Progenitor cell of endocrine pancreas (in vitro differentiated cells): ENCODE data around the gene RUNX2. TPM values are rescaled to one million over a fixed set of nuclear protein-coding genes. Genes with fewer than 3 reads are reported as not detected.

Experiments used
- DNase-seq: peaks from one replicate; pipeline ENCODE4 v3.0.0; 2021; ENCODE audit warnings: low spot score; ENCODE audit not compliant: unreplicated experiment
- H3K27ac Mint-ChIP-seq: 2 replicates; pipeline ENCODE4 v1.8.0; 2021; ENCODE audit warnings: mild to moderate bottlenecking, moderate library complexity, mixed read lengths
- H3K27me3 Mint-ChIP-seq: 2 replicates; pipeline ENCODE4 v1.8.0; 2021; ENCODE audit warnings: mixed read lengths
- H3K36me3 Mint-ChIP-seq: 2 replicates; pipeline ENCODE4 v1.8.0; 2022; ENCODE audit warnings: mixed read lengths; ENCODE audit not compliant: insufficient read depth
- H3K4me1 Mint-ChIP-seq: 2 replicates; pipeline ENCODE4 v1.8.0; 2021; ENCODE audit warnings: low read depth, mixed read lengths
- H3K4me3 Mint-ChIP-seq: 2 replicates; pipeline ENCODE4 v1.8.0; 2021; ENCODE audit warnings: low read depth, mild to moderate bottlenecking, moderate library complexity, mixed read lengths
- H3K9me3 Mint-ChIP-seq: 2 replicates; pipeline ENCODE4 v1.8.0; 2021; ENCODE audit warnings: low read depth, mixed read lengths
- total RNA-seq: library from RNA; stranded (reverse); gene quantifications from 2 replicates; pipeline ENCODE4 v1.2.1, GENCODE V29; 2021
- TF ChIP-seq, protein P1 (sequence below): fragments of 200-600 bp; sonication (generic); IDR thresholded peaks from one replicate; pipeline ENCODE4 v1.5.0; 2021; ENCODE audit warnings: antibody characterized with exemption, mild to moderate bottlenecking; ENCODE audit not compliant: unreplicated experiment

RUNX2 gene
- total RNA-seq, 1 donor from 2014 or later: 0.46 TPM

DNA sequence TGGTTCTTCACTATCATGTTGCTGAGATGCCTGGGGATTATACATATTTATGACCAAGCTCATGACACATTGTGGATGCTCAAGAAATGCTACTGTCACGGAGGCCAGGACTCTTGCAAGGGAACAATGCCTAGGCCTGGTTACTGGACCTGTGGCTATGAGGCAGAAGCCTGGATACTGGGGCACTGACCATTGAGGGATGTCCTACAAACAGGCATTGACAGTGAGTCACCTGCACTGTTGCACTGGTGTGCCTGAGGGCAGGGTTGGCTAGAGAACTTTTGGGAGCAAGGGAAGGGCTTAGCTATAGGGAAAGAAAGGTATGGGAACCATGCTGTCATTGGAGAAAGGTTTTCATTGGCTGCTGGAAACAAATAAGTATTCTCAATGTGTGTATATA, 362.7 kb downstream of the RUNX2 start:
- TF ChIP-seq, protein P1, sequence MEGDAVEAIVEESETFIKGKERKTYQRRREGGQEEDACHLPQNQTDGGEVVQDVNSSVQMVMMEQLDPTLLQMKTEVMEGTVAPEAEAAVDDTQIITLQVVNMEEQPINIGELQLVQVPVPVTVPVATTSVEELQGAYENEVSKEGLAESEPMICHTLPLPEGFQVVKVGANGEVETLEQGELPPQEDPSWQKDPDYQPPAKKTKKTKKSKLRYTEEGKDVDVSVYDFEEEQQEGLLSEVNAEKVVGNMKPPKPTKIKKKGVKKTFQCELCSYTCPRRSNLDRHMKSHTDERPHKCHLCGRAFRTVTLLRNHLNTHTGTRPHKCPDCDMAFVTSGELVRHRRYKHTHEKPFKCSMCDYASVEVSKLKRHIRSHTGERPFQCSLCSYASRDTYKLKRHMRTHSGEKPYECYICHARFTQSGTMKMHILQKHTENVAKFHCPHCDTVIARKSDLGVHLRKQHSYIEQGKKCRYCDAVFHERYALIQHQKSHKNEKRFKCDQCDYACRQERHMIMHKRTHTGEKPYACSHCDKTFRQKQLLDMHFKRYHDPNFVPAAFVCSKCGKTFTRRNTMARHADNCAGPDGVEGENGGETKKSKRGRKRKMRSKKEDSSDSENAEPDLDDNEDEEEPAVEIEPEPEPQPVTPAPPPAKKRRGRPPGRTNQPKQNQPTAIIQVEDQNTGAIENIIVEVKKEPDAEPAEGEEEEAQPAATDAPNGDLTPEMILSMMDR: no peak
- Mint-ChIP-seq H3K27ac (no peak overlapping the region), H3K36me3 (no peaks in the 10 kb centered on the region), H3K4me1 (no peaks in the 10 kb centered on the region), H3K27me3 (peaks cover 3% of the 10 kb centered on the region), H3K4me3 (no peak overlapping the region), H3K9me3 (peaks cover 3% of the 10 kb centered on the region)
- DNase-seq: no peak

DNA sequence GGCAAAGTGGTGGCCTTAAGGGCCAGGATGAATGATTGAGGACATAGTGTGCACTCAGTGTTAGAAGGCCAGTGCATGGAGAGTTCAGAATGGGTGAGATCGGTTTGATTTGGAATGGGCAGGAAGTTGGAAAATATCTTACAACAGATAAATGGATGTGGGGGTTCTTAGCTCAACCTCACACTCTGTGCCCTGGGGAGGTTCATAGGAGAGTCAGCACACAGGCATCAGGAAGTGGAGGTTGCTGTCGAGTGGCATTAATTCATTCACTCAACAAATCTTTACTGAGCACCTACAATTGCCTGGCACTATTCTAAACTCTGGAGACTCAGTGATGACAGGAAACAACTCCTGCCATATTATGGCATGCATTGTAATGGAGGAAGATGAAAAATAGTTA, 363.3 kb downstream of the RUNX2 start:
- no peak overlapping the region for H3K4me3 Mint-ChIP-seq
- TF ChIP-seq, protein P1: no peak
- no peaks in the 10 kb centered on the region for H3K27me3 Mint-ChIP-seq
- H3K27ac Mint-ChIP-seq: no peak overlapping the region
- H3K4me1 Mint-ChIP-seq: no peaks in the 10 kb centered on the region
- peaks cover 3% of the 10 kb centered on the region for H3K9me3 Mint-ChIP-seq
- no peaks in the 10 kb centered on the region for H3K36me3 Mint-ChIP-seq
- no peak for DNase-seq

DNA sequence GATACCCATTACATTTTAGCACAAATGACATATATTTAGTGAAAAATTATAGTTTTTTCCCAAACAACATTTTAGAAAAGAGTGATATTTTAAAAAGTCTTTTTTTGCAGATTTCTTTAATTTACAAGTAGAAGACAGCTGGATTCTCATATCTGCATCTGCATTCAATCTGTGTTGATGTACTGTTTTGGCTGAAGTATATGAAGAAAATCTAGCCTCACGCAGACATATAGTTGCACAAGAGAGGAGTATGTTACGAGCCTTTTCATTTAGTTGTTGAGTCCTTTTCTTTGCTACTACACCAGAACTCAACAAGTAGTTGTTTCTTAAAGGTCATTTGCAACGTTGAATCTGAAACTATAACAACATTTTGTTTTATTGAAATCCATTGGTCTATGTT, 363.9 kb downstream of the RUNX2 start:
- DNase-seq: no peak
- peaks cover 3% of the 10 kb centered on the region for H3K9me3 Mint-ChIP-seq
- H3K36me3 Mint-ChIP-seq: no peaks in the 10 kb centered on the region
- no peak overlapping the region for H3K27ac Mint-ChIP-seq
- TF ChIP-seq, protein P1: no peak
- H3K27me3 Mint-ChIP-seq: peaks cover 3% of the 10 kb centered on the region
- no peak overlapping the region for H3K4me3 Mint-ChIP-seq
- H3K4me1 Mint-ChIP-seq: no peaks in the 10 kb centered on the region

DNA sequence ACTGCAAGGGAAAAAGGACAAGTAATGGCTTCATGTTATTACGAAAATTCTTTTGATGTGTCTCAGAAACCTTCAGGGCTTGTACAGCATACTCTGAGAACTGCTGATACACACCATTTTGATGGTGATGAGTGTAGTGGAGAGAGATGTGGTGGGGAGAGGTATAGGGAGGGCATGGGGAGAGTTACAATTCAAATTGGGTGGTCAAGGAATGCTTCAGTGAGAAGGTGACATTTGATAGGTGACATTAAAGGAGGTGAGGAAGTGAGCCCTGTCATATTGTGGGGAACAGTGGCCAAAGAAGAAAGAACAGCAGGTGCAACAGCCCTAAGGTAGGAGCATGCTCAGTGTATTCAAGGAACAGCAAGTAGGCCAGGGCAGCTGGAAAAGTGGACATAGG, 368.6 kb downstream of the RUNX2 start:
- TF ChIP-seq, protein P1: no peak
- no peaks in the 10 kb centered on the region for H3K4me1 Mint-ChIP-seq
- peaks cover 3% of the 10 kb centered on the region for H3K27me3 Mint-ChIP-seq
- no peak overlapping the region for H3K4me3 Mint-ChIP-seq
- H3K9me3 Mint-ChIP-seq: peaks cover 3% of the 10 kb centered on the region
- H3K27ac Mint-ChIP-seq: no peak overlapping the region
- DNase-seq: no peak
- no peaks in the 10 kb centered on the region for H3K36me3 Mint-ChIP-seq

DNA sequence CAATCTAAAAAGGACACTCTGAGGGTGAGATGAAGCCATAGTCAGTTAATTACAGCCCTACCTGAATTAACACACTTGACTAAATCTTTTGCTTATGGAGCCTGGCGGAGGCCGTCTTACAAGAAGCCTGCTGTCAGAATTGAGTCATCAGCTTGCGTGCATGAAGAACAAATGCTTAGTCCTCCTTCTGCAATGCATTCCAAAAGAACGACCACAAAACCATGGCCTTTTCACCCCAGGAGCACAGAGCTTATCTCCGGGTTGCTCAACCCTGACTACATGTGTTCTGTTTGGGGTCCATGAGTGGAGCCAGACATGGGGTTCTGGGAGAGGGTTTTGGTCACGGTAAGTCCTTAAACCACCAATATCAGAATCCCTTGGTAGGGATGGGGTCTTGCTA, 369.5 kb downstream of the RUNX2 start:
- peaks cover 3% of the 10 kb centered on the region for H3K27me3 Mint-ChIP-seq
- no peaks in the 10 kb centered on the region for H3K4me1 Mint-ChIP-seq
- peaks cover 3% of the 10 kb centered on the region for H3K9me3 Mint-ChIP-seq
- H3K4me3 Mint-ChIP-seq: no peak overlapping the region
- TF ChIP-seq, protein P1: no peak
- DNase-seq: no peak
- no peaks in the 10 kb centered on the region for H3K36me3 Mint-ChIP-seq
- no peak overlapping the region for H3K27ac Mint-ChIP-seq
